HG03064 (cell line): ENCODE data around the gene STEAP2.
"Not testable (repeated sequence)": the region's sequence is repeated elsewhere in the genome, so short reads cannot be mapped to it uniquely, and the experiment has no call there.

Experiments
- ATAC-seq: cut with Tn5 transposase; IDR thresholded peaks from one replicate; pipeline ENCODE4 v1.9.1; 2021; ENCODE audit warnings: low read depth; ENCODE audit not compliant: unreplicated experiment

STEAP2 gene

DNA sequence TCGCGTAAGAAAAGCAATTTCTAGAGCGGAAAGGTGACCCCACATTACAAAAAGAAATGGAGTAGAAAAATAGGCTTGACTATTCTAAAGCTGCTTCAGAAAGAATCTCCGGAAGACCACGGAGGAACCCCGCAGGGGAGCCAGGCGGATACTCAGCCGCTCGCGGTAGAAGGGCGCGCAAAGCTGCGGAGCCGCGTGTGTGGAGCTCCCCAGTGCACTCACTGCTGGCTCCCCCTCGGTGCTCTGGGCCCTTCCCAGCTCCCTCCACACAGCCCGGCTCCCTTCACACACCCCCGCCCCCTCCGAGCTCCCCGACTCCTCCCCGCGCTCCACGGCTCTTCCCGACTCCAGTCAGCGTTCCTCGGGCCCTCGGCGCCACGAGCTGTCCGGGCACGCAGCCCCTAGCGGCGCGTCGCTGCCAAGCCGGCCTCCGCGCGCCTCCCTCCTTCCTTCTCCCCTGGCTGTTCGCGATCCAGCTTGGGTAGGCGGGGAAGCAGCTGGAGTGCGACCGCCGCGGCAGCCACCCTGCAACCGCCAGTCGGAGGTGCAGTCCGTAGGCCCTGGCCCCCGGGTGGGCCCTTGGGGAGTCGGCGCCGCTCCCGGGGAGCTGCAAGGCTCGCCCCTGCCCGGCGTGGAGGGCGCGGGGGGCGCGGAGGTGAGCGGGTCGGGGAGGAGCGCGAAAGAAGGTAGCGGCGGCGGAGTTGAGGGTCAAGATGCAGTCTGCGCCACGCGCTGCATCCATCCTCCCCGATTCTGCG is at the start of gene STEAP2:
STEAP2 (plus strand) TSS at position 350 of the 758 bp plus-strand sequence. CDS start 13,343 bp downstream, outside the sequence.
- ATAC-seq: peak; percentile 96

GRCh38 chr7:90163534-90163933 is 48.0 kb upstream of the STEAP2 start:
- ATAC-seq: no peak

DNA sequence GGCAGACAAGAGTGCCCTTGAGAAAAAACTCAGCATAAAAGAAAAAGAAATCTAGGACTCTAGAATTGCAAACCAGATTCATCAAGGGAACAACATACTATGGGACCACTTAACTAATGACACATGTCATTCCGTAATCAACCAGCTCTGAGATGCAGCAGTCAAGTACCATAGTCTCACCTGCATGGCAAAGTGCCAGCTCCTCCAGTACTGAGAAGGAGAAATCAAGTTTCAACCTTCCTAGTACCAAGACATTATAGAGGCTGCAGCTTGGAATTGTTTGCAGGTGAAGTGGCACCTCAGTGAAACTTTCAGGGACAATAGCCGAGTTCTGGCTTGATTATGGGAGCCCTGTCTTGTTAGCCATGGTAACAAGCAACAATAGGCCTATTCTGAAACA is 45.8 kb upstream of the STEAP2 start:
- ATAC-seq: no peak

- ATAC-seq: no peak
These were observed 45.4 kb upstream of the STEAP2 start for GRCh38 chr7:90166153-90166552.

GRCh38 chr7:90167361-90167760 is 44.2 kb upstream of the STEAP2 start:
- no peak for ATAC-seq

GRCh38 chr7:90169891-90170290 is 41.6 kb upstream of the STEAP2 start:
- ATAC-seq: no peak

DNA sequence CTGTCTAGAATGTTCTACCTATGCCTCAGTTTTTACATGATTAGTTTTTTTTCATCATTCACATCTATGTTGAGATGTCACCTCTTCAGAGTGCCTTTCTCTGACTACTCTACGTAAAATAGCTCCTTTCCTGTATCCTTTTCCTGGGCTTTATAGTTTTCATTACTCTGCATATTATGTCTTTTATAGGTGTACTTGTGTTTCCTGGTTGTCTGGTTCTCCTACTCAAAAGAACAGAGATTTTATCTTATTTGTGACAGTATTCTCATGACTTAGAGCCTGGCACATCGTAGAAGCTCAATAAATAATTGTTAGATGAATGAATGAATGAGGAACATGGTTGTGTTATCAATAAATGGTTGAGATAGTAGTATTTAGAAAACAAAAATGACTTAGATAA is 39.4 kb upstream of the STEAP2 start:
- ATAC-seq: no peak

- ATAC-seq: no peak
These were observed 38.9 kb upstream of the STEAP2 start for GRCh38 chr7:90172624-90173023.

GRCh38 chr7:90173127-90173844 is 38.3 kb upstream of the STEAP2 start:
- peak; percentile 89 for ATAC-seq

- ATAC-seq: no peak
These were observed 35.9 kb upstream of the STEAP2 start for GRCh38 chr7:90175667-90176066.

GRCh38 chr7:90176195-90176594 is 35.3 kb upstream of the STEAP2 start:
- no peak for ATAC-seq

- ATAC-seq: no peak
These were observed 33.4 kb upstream of the STEAP2 start for GRCh38 chr7:90178166-90178565.

DNA sequence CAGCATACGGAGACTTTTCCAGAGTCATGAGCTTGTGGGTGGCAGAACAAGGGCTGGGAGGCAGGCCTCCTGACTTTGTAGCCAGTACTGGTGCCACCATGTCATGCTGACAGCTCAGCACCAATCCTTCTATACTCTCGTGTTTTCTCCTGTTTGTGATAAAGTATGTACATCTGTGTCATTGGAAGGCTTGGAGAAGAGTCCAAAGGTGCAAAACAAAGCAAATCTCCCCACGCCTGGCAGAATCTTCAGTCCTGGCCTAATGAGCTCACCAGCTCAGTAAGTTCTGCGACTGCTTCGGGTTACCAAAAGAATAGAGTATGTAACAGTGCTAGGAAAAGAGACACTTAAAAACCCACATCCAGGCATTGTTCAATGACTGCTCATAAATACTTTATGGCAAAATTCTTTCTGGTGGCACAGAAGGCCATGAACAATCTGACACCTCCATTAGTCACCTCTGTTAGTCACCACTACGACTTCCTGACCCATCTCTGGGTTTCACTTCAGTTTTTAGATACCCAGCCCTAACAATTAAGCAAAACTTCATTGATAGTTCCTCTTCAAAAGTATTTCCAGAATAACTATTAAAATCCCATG is 32.8 kb upstream of the STEAP2 start:
- ATAC-seq: peak; percentile 97

DNA sequence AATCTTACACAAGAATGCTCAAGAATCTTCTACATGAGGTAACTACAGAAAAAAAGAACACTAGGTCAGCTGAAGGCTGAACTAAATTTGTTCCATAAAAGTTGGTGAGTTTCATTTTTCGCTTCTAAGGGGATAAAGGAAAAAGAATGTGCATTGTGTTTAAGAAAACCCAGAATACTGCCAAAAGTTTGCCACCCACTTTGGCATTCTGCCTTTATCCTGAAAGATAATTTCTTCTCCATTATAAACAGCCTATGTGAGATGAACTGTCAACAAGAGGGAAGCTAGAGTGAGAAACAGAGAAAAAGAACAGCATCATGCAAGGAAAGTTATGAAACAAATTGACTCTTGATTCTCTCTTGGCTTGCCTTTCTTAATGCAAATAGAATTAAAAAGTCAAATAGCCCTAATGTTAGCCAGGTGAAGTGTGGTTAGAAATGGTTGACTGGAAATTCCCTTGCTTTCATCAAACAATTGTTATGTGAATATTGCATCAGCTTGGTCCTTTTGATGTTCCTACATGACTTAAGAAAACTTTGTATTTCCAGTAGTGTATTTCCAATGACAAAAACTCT is 31.4 kb upstream of the STEAP2 start:
- no peak for ATAC-seq

DNA sequence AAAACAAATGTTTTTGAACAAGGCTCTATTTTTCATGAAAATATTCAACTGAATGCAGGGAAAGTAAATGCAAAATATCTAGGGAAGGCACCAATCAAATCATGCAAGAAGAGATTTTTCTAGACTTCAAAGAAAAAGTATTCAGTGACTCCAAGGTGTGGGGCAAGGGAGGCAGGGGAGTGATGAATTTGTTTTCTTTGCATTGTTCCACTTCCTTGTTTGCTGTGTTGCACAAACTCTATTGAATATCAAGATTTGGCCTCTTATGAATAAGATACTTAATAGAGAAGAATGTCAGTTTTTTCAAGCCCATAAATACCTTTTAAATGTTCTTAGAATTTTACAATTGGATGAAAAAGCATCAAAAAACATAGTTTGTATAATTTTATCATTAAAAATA is 30.9 kb upstream of the STEAP2 start:
- no peak for ATAC-seq

DNA sequence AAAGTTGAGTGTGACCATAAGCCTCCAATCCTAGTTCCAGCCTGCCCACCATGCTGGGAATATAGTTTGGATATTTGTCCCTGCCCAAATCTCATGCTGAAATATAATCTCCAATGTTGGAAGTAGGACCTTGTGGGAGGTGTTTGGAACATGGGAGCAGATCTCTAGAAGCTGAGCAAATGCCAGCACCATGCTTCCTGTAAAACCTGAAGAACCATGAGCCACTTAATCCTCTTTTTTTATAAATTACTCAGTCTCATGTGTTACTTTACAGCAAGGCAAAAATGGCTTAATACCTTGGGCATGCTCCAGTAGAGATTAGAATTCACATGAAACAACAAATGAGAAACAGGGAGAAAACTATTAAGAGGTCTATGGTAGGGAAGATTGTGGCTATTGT is 30.1 kb upstream of the STEAP2 start:
- no peak for ATAC-seq

DNA sequence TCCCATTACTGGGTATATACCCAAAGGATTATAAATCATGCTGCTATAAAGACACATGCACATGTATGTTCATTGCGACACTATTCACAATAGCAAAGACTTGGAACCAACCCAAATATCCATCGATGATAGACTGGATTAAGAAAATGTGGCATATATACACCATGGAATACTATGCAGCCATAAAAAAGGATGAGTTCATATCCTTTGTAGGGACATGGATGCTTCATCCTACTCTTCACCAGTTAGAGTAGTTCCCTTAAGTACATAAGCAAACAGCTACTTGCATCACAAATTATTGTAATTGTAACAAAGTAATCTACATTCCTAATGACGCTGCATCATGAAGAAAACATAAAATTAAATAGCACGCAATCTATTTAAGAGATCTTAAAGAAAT is 25.2 kb upstream of the STEAP2 start:
- not testable (repeated sequence) for ATAC-seq

DNA sequence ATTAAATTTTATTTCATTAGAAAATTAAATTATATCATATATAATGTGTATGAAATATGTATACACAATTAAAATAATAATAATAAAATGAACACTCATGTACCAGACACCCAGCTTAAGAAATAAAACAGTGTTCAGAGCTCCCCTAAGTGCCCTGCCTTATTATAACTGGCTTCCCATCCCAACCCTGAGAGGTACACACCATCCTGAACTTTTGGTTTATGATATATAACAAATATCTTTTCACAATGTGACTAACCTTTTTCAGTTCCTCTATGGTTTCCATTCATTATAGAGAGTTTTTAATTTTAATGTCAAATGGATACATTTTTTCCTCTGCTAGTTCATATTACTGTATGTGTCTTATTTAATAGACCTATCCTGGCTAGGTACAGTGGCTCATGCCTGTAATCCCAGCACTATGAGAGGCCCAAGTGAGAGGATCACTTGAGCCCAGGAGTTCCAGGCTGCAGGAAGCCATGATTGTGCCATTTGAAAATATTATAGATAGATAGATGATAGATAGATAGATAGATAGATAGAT is 24.0 kb upstream of the STEAP2 start:
- no peak for ATAC-seq

GRCh38 chr7:90188281-90188680 is 23.3 kb upstream of the STEAP2 start:
- ATAC-seq: peak; percentile 92

DNA sequence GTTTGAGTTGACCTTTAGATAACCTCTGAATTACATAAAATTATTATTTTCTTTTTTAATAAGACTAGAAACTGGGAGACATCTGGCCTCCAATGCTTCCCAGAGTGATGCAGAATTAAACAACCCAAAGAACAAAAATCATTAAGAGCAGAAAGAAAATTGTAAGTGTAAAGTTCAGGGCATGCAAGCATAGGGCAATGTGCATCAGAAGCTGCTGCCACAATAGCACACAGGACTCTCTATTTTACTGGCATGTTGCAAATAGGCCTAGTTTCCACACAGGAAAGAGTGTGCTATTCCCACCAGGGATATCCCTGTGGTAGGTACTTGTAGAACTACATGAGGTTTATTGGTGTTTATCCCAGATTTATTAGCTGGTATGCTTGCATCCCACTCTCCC is 20.5 kb upstream of the STEAP2 start:
- ATAC-seq: no peak

- no peak for ATAC-seq
These were observed 19.9 kb upstream of the STEAP2 start for GRCh38 chr7:90191648-90192047.
